HCT116 (cell line): Measurements from ENCODE around the gene LYRM7. TPM values are rescaled to one million over a fixed set of nuclear protein-coding genes. Genes with fewer than 3 reads are reported as not detected.

ENCODE experiments used
- ATAC-seq: fragments of 200-7000 bp; cut with Tn5 transposase; 2 replicates; pipeline ENCODE4 v1.9.1; 2020; ENCODE audit warnings: mild to moderate bottlenecking, moderate library complexity
- BruUV-seq: library from RNA; stranded (reverse); fragments of 400-500 nt; replicated peaks from 2 replicates; lab custom pipeline; 2021; lab: Mats Ljungman, UMichigan
- CTCF ChIA-PET: fragments of 300-600 bp; sonication (Branson Sonifier 250); formaldehyde crosslinking; loops from one replicate; lab custom pipeline; 2021; ENCODE audit warnings: antibody characterized with exemption; lab: Charles Lee
- POLR2A ChIA-PET: fragments of 300-600, 350-600 bp; sonication (Branson Sonifier 250); formaldehyde crosslinking; loops from one replicate; lab custom pipeline; 2021; ENCODE audit warnings: antibody characterized with exemption; lab: Charles Lee
- RAD21 ChIA-PET, 2 experiments: fragments of 300-600 bp; sonication (Branson Sonifier 250); formaldehyde crosslinking; loops; one replicate each; lab custom pipeline; 2023; ENCODE audit warnings: low total read pairs in 2 of 2; ENCODE audit not compliant: uncharacterized antibody in 2 of 2, unreplicated experiment in 2 of 2, low non-redundant PET in 1 of 2; lab: Charles Lee
- DNase-seq: peaks from one replicate; pipeline ENCODE4 v3.0.0-alpha.2; 2010; ENCODE audit warnings: low read depth, low spot score
- H2AFZ ChIP-seq: fragments of 200-600 bp; shearing (Covaris generic), sonication (generic); 2 replicates; pipeline ENCODE4 v1.6.1; 2017; ENCODE audit warnings: low read depth, mixed run types, mixed read lengths, antibody characterized with exemption, low read length; ENCODE audit not compliant: poor library complexity, severe bottlenecking
- H3K27ac ChIP-seq: 2 replicates; pipeline ENCODE4 v1.5.1; 2012; ENCODE audit warnings: low read depth, low read length
- H3K27me3 ChIP-seq: fragments of 200-600 bp; sonication (generic); 2 replicates; pipeline ENCODE4 v1.6.1; 2016; ENCODE audit warnings: mixed run types, low read length, mixed read lengths; ENCODE audit not compliant: insufficient read depth
- H3K36me3 ChIP-seq, 2 experiments: fragments of 200-500 bp in 1 of 2; fragments of 200-600 bp in 1 of 2; sonication (Bioruptor generic) in 1 of 2; sonication (generic) in 1 of 2; 2 replicates each; pipeline versions ENCODE4 v1.5.1 to v1.6.1; 2014 to 2016; ENCODE audit warnings: low read length in 2 of 2, inconsistent platforms in 1 of 2, mixed read lengths in 1 of 2, mixed run types in 1 of 2; ENCODE audit not compliant: insufficient read depth in 2 of 2, control insufficient read depth in 1 of 2
- H3K4me1 ChIP-seq, 2 experiments: fragments of 200-600 bp in 1 of 2; sonication (generic) in 1 of 2; 2 replicates each; pipeline versions ENCODE4 v1.5.1 to v1.6.1; 2012 to 2017; ENCODE audit warnings: low read length in 2 of 2, inconsistent platforms in 1 of 2, mild to moderate bottlenecking in 1 of 2, mixed read lengths in 1 of 2, mixed run types in 1 of 2, moderate library complexity in 1 of 2; ENCODE audit not compliant: insufficient read depth in 2 of 2, control insufficient read depth in 1 of 2
- H3K4me2 ChIP-seq: fragments of 200-600 bp; sonication (generic); 2 replicates; pipeline ENCODE4 v1.6.1; 2017; ENCODE audit warnings: mixed run types, low read length, mixed read lengths
- H3K4me3 ChIP-seq, 2 experiments: fragments of 200-600 bp in 1 of 2; sonication (generic) in 1 of 2; replicated peaks in 1 of 2; 2 replicates each; pipeline ENCODE4 v1.5.1; 2011 to 2016; ENCODE audit warnings: low read length in 2 of 2, control low read depth in 1 of 2, low read depth in 1 of 2, mild to moderate bottlenecking in 1 of 2, mixed read lengths in 1 of 2, mixed run types in 1 of 2
- H3K79me2 ChIP-seq: fragments of 200-600 bp; sonication (generic); 2 replicates; pipeline ENCODE4 v1.6.1; 2017; ENCODE audit warnings: mild to moderate bottlenecking, mixed run types, low read length, moderate library complexity, mixed read lengths; ENCODE audit not compliant: insufficient read depth
- H3K9ac ChIP-seq: fragments of 200-600 bp; sonication (generic); 2 replicates; pipeline ENCODE4 v1.6.1; 2016; ENCODE audit warnings: low read length, mixed read lengths
- H3K9me2 ChIP-seq: fragments of 200-600 bp; sonication (generic), shearing (Covaris generic); 2 replicates; pipeline ENCODE4 v1.6.1; 2017; ENCODE audit warnings: mixed run types, mild to moderate bottlenecking, moderate library complexity; ENCODE audit not compliant: insufficient read depth
- H3K9me3 ChIP-seq, 2 experiments: fragments of 200-500 bp in 1 of 2; fragments of 200-600 bp in 1 of 2; sonication (Bioruptor generic) in 1 of 2; sonication (generic) in 1 of 2; 2 replicates each; pipeline ENCODE4 v1.6.1; 2014 to 2017; ENCODE audit warnings: low read length in 2 of 2, mixed read lengths in 2 of 2, inconsistent platforms in 1 of 2, low read depth in 1 of 2, mild to moderate bottlenecking in 1 of 2, mixed run types in 1 of 2, moderate library complexity in 1 of 2; ENCODE audit not compliant: control insufficient read depth in 1 of 2, insufficient read depth in 1 of 2
- H4K20me1 ChIP-seq: fragments of 200-600 bp; sonication (generic), shearing (Covaris generic); 2 replicates; pipeline ENCODE4 v1.6.1; 2017; ENCODE audit warnings: mixed run types, mild to moderate bottlenecking, moderate library complexity; ENCODE audit not compliant: insufficient read depth
- CBX3 ChIP-seq: IDR thresholded peaks from 2 replicates; pipeline ENCODE4 v1.6.1; 2012; ENCODE audit warnings: low read depth
- EGR1 ChIP-seq: IDR thresholded peaks from 2 replicates; pipeline ENCODE4 v1.6.1; 2012; ENCODE audit warnings: low read depth
- ELF1 ChIP-seq: IDR thresholded peaks from 2 replicates; pipeline ENCODE4 v1.6.1; 2012; ENCODE audit warnings: low read depth, borderline replicate concordance
- FOSL1 ChIP-seq: IDR thresholded peaks from 2 replicates; pipeline ENCODE4 v1.6.1; 2012; ENCODE audit warnings: low read depth
- JUND ChIP-seq: IDR thresholded peaks from 2 replicates; pipeline ENCODE4 v1.6.1; 2012
- RAD21 ChIP-seq: IDR thresholded peaks from 2 replicates; pipeline ENCODE4 v1.6.1; 2012; ENCODE audit warnings: low read depth, mild to moderate bottlenecking
- SP1 ChIP-seq: IDR thresholded peaks from 2 replicates; pipeline ENCODE4 v1.6.1; 2012; ENCODE audit warnings: low read depth
- SRF ChIP-seq: IDR thresholded peaks from 2 replicates; pipeline ENCODE4 v1.6.1; 2012; ENCODE audit warnings: low read depth
- TCF7L2 ChIP-seq: IDR thresholded peaks from 2 replicates; pipeline ENCODE4 v1.7.0; 2011; ENCODE audit warnings: borderline replicate concordance, inconsistent platforms; ENCODE audit not compliant: insufficient read depth, insufficient read length; ENCODE audit errors: extremely low read depth
- YY1 ChIP-seq: IDR thresholded peaks from 2 replicates; pipeline ENCODE4 v1.6.1; 2011; ENCODE audit warnings: low read length, low read depth, moderate library complexity, mild to moderate bottlenecking; ENCODE audit not compliant: insufficient replicate concordance; ENCODE audit errors: extremely low read depth
- intact Hi-C: fragments of 100-400 bp; cut with micrococcal nuclease; formaldehyde crosslinking; loops from 2 replicates; pipeline ENCODE4 v1.10.0; 2022
- total RNA-seq: library from RNA; stranded (reverse); gene quantifications from one replicate; pipeline ENCODE4 v1.2.1, GENCODE V29; 2021; ENCODE audit not compliant: unreplicated experiment
- TF ChIP-seq, protein P1 (sequence below), 3 experiments: fragments of 200-600 bp in 1 of 3; sonication (generic) in 1 of 3; IDR thresholded peaks in 2 of 3; conservative IDR thresholded peaks in 1 of 3; 2 replicates each; pipeline ENCODE4 v1.5.1; 2012 to 2017; ENCODE audit warnings: low read depth in 2 of 3, low read length in 2 of 3, antibody characterized with exemption in 1 of 3, borderline replicate concordance in 1 of 3, control low read depth in 1 of 3, mild to moderate bottlenecking in 1 of 3, mixed read lengths in 1 of 3, mixed run types in 1 of 3, moderate library complexity in 1 of 3; ENCODE audit not compliant: insufficient read depth in 1 of 3
- TF ChIP-seq, protein P2 (sequence below): IDR thresholded peaks from 2 replicates; pipeline ENCODE4 v1.6.1; 2011; ENCODE audit warnings: mild to moderate bottlenecking, low read length, moderate library complexity; ENCODE audit not compliant: insufficient replicate concordance; ENCODE audit errors: extremely low read depth
- TF ChIP-seq, protein P3 (sequence below): IDR thresholded peaks from 2 replicates; pipeline ENCODE4 v1.6.1; 2012
- TF ChIP-seq, protein P4 (sequence below): IDR thresholded peaks from 2 replicates; pipeline ENCODE4 v1.6.1; 2012
- TF ChIP-seq, protein P5 (sequence below): IDR thresholded peaks from 2 replicates; pipeline ENCODE4 v1.6.1; 2012; ENCODE audit warnings: low read depth

The LYRM7 gene
- total RNA-seq, 1 experiment from 2014 or later = 14.4 TPM

DNA sequence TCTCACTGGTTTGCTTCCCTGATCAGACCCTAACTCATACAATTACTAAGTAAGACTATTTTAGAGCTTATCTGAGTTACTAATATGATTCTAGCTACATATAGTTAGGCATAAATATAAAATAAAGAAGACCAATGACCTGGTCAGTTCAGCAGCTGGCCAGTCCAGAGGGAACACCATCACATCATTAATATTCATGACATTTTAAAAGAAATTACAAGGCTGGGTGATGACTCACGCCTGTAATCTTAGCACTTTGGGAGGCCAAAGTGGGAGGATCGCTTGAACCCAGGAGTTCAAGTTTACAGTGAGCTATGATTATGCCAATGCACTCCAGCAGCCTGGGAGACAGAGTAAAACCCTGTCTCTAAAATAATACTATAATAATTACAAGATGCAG is 56.2 kb downstream of the LYRM7 start:
- no peaks in the 10 kb centered on the region for H4K20me1 ChIP-seq
- BruUV-seq = no TSS peak
- TF ChIP-seq, protein P1, sequence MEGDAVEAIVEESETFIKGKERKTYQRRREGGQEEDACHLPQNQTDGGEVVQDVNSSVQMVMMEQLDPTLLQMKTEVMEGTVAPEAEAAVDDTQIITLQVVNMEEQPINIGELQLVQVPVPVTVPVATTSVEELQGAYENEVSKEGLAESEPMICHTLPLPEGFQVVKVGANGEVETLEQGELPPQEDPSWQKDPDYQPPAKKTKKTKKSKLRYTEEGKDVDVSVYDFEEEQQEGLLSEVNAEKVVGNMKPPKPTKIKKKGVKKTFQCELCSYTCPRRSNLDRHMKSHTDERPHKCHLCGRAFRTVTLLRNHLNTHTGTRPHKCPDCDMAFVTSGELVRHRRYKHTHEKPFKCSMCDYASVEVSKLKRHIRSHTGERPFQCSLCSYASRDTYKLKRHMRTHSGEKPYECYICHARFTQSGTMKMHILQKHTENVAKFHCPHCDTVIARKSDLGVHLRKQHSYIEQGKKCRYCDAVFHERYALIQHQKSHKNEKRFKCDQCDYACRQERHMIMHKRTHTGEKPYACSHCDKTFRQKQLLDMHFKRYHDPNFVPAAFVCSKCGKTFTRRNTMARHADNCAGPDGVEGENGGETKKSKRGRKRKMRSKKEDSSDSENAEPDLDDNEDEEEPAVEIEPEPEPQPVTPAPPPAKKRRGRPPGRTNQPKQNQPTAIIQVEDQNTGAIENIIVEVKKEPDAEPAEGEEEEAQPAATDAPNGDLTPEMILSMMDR (IDR thresholded peaks at IDR 0.05 in 2 of 3, conservative IDR thresholded peaks at IDR 0.05 in 1 of 3; ENCODE audit: borderline replicate concordance in 1 of 3, insufficient read depth in 1 of 3, low read depth in 2 of 3, low read length in 2 of 3) = no peak
- no peak for TF ChIP-seq CBX3
- TF ChIP-seq, protein P2, sequence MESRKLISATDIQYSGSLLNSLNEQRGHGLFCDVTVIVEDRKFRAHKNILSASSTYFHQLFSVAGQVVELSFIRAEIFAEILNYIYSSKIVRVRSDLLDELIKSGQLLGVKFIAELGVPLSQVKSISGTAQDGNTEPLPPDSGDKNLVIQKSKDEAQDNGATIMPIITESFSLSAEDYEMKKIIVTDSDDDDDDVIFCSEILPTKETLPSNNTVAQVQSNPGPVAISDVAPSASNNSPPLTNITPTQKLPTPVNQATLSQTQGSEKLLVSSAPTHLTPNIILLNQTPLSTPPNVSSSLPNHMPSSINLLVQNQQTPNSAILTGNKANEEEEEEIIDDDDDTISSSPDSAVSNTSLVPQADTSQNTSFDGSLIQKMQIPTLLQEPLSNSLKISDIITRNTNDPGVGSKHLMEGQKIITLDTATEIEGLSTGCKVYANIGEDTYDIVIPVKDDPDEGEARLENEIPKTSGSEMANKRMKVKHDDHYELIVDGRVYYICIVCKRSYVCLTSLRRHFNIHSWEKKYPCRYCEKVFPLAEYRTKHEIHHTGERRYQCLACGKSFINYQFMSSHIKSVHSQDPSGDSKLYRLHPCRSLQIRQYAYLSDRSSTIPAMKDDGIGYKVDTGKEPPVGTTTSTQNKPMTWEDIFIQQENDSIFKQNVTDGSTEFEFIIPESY = no peak
- TF ChIP-seq FOSL1 = no peak
- TF ChIP-seq, protein P3, sequence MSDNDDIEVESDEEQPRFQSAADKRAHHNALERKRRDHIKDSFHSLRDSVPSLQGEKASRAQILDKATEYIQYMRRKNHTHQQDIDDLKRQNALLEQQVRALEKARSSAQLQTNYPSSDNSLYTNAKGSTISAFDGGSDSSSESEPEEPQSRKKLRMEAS = no peak
- no peak for TF ChIP-seq ELF1
- TF ChIP-seq SRF = no peak
- TF ChIP-seq SP1 = no peak
- TF ChIP-seq RAD21 = no peak
- no peak for TF ChIP-seq JUND
- TF ChIP-seq, protein P4, sequence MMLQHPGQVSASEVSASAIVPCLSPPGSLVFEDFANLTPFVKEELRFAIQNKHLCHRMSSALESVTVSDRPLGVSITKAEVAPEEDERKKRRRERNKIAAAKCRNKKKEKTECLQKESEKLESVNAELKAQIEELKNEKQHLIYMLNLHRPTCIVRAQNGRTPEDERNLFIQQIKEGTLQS = no peak
- no peak for TF ChIP-seq YY1
- TF ChIP-seq TCF7L2 = no peak
- TF ChIP-seq EGR1 = no peak
- TF ChIP-seq, protein P5, sequence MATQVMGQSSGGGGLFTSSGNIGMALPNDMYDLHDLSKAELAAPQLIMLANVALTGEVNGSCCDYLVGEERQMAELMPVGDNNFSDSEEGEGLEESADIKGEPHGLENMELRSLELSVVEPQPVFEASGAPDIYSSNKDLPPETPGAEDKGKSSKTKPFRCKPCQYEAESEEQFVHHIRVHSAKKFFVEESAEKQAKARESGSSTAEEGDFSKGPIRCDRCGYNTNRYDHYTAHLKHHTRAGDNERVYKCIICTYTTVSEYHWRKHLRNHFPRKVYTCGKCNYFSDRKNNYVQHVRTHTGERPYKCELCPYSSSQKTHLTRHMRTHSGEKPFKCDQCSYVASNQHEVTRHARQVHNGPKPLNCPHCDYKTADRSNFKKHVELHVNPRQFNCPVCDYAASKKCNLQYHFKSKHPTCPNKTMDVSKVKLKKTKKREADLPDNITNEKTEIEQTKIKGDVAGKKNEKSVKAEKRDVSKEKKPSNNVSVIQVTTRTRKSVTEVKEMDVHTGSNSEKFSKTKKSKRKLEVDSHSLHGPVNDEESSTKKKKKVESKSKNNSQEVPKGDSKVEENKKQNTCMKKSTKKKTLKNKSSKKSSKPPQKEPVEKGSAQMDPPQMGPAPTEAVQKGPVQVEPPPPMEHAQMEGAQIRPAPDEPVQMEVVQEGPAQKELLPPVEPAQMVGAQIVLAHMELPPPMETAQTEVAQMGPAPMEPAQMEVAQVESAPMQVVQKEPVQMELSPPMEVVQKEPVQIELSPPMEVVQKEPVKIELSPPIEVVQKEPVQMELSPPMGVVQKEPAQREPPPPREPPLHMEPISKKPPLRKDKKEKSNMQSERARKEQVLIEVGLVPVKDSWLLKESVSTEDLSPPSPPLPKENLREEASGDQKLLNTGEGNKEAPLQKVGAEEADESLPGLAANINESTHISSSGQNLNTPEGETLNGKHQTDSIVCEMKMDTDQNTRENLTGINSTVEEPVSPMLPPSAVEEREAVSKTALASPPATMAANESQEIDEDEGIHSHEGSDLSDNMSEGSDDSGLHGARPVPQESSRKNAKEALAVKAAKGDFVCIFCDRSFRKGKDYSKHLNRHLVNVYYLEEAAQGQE = no peak
- TF ChIP-seq, all 23 proteins: peak for 0
- H2AFZ ChIP-seq = no peak overlapping the region
- intact Hi-C loops = no loop called here
- no peak overlapping the region for H3K4me2 ChIP-seq
- no peaks in the 10 kb centered on the region for H3K36me3 ChIP-seq
- H3K27me3 ChIP-seq = no peaks in the 10 kb centered on the region
- CTCF ChIA-PET = no interaction called here
- no peak overlapping the region for H3K9ac ChIP-seq
- no peaks in the 10 kb centered on the region for H3K9me3 ChIP-seq
- H3K4me1 ChIP-seq = no peaks in the 10 kb centered on the region
- DNase-seq (no peak), ATAC-seq (no peak)
- no peaks in the 10 kb centered on the region for H3K9me2 ChIP-seq
- RAD21 ChIA-PET = no interaction called here
- H3K4me3 ChIP-seq = no peak overlapping the region
- POLR2A ChIA-PET = no interaction called here
- H3K79me2 ChIP-seq = no peaks in the 10 kb centered on the region
- H3K27ac ChIP-seq = no peak overlapping the region
